GM23248 (cell line): Measurements from ENCODE around the gene PFKFB2. TPM values are rescaled to one million over a fixed set of nuclear protein-coding genes. Genes with fewer than 3 reads are reported as not detected.

Source experiments
- DNase-seq: peaks from one replicate; pipeline ENCODE4 v3.0.0-alpha.2; 2015
- H2AFZ ChIP-seq: fragments of 200-600 bp; sonication (generic); 2 replicates; pipeline ENCODE4 v1.6.1; 2016; ENCODE audit warnings: antibody characterized with exemption
- H3F3A ChIP-seq: fragments of 200-600 bp; sonication (generic); 2 replicates; pipeline ENCODE4 v1.6.1; 2016; ENCODE audit warnings: mild to moderate bottlenecking, antibody characterized with exemption, mixed run types; ENCODE audit not compliant: insufficient read depth
- H3K27ac ChIP-seq: fragments of 200-600 bp; sonication (generic); 2 replicates; pipeline ENCODE4 v1.5.1; 2016; ENCODE audit warnings: mild to moderate bottlenecking
- H3K27me3 ChIP-seq: fragments of 200-600 bp; sonication (generic); replicated peaks from 2 replicates; pipeline ENCODE4 v1.6.1; 2016; ENCODE audit warnings: mild to moderate bottlenecking; ENCODE audit not compliant: insufficient read depth
- H3K36me3 ChIP-seq: fragments of 200-600 bp; sonication (generic); 2 replicates; pipeline ENCODE4 v1.6.1; 2016; ENCODE audit warnings: low read depth, mild to moderate bottlenecking
- H3K4me1 ChIP-seq: fragments of 200-600 bp; sonication (generic); 2 replicates; pipeline ENCODE4 v1.6.1; 2016; ENCODE audit warnings: mild to moderate bottlenecking; ENCODE audit not compliant: insufficient read depth
- H3K4me2 ChIP-seq: fragments of 200-600 bp; sonication (generic); one replicate; pipeline ENCODE4 v1.6.1; 2016; ENCODE audit warnings: mild to moderate bottlenecking; ENCODE audit not compliant: unreplicated experiment
- H3K4me3 ChIP-seq: fragments of 200-600 bp; sonication (generic); 2 replicates; pipeline ENCODE4 v1.5.1; 2016; ENCODE audit warnings: mild to moderate bottlenecking
- H3K79me2 ChIP-seq: fragments of 200-600 bp; sonication (generic); 2 replicates; pipeline ENCODE4 v1.6.1; 2016; ENCODE audit warnings: mild to moderate bottlenecking; ENCODE audit not compliant: insufficient read depth
- H3K9ac ChIP-seq: fragments of 200-600 bp; sonication (generic); 2 replicates; pipeline ENCODE4 v1.6.1; 2016; ENCODE audit warnings: mild to moderate bottlenecking
- H3K9me2 ChIP-seq: fragments of 200-600 bp; sonication (generic); 2 replicates; pipeline ENCODE4 v1.6.1; 2016; ENCODE audit warnings: mixed run types, mild to moderate bottlenecking, moderate library complexity; ENCODE audit not compliant: insufficient read depth
- H3K9me3 ChIP-seq: fragments of 200-600 bp; sonication (generic); one replicate; pipeline ENCODE4 v1.6.1; 2017; ENCODE audit warnings: low read depth
- H4K20me1 ChIP-seq: fragments of 200-600 bp; sonication (generic); 2 replicates; pipeline ENCODE4 v1.6.0; 2016; ENCODE audit not compliant: insufficient read depth
- EZH2 ChIP-seq: fragments of 200-600 bp; sonication (generic); IDR thresholded peaks from 2 replicates; pipeline ENCODE4 v1.6.1; 2018; ENCODE audit warnings: antibody characterized with exemption, mild to moderate bottlenecking; ENCODE audit not compliant: insufficient read depth, poor library complexity, severe bottlenecking
- EZH2phosphoT487 ChIP-seq: fragments of 200-600 bp; sonication (generic); IDR thresholded peaks from 2 replicates; pipeline ENCODE4 v1.6.1; 2018; ENCODE audit warnings: antibody characterized with exemption, moderate library complexity, mild to moderate bottlenecking, low read depth; ENCODE audit not compliant: insufficient read depth
- WGBS, 2 experiments: methylation state at CpG; one replicate each; pipeline ENCODE4 v1.1.6; 2015 to 2017; ENCODE audit warnings: low lambda C conversion rate in 2 of 2, low coverage in 1 of 2; ENCODE audit errors: missing lambda C conversion rate in 2 of 2; 5-methylcytosine and 5-hydroxymethylcytosine counted together
- in situ Hi-C: fragments of 300-500 bp; cut with MboI; formaldehyde crosslinking; loops from 2 replicates; pipeline ENCODE4 v1.15.0; 2020
- polyA plus RNA-seq: library from polyadenylated mRNA; unstranded; fragments of >200 nt; fragmentation: Nextera tagmentation; extraction: Ambion mirVana; gene quantifications from 2 replicates; pipeline ENCODE4 v1.2.1, GENCODE V29; 2016
- total RNA-seq: library from RNA; depleted of rRNA; stranded (reverse); fragments of >200 nt; shearing (Covaris generic); gene quantifications from 2 replicates; pipeline ENCODE4 v1.2.3, GENCODE V29; 2014

PFKFB2 gene
- total and polyA plus RNA-seq, 2 experiments from 2014 or later, result 1.6 to 4.2 TPM

- H4K20me1 ChIP-seq, result no peaks in the 10 kb centered on the region
- peak overlapping the region; percentile 3 for H3K4me2 ChIP-seq
- 33 to 52% methylated on average over 4 of the region's 4 CpGs for WGBS, 2 experiments
Measured at GRCh38 chr1:207020709-207021107, 32.4 kb upstream of the PFKFB2 start.

GRCh38 chr1:207021139-207021861 lies 31.8 kb upstream of the PFKFB2 start:
- H3K4me1 ChIP-seq, result peaks cover 34% of the 10 kb centered on the region
- no peaks in the 10 kb centered on the region for H3K79me2 ChIP-seq
- H3K4me2 ChIP-seq, result no peak overlapping the region
- H2AFZ ChIP-seq, result no peak overlapping the region
- H4K20me1 ChIP-seq, result no peaks in the 10 kb centered on the region
- no peak overlapping the region for H3K27ac ChIP-seq
- H3K36me3 ChIP-seq, result no peaks in the 10 kb centered on the region
- no peak for DNase-seq
- TF ChIP-seq EZH2 (no peak), EZH2phosphoT487 (no peak)
- H3K27me3 ChIP-seq, result no peaks in the 10 kb centered on the region
- no peak overlapping the region for H3K4me3 ChIP-seq
- H3F3A ChIP-seq, result peaks cover 13% of the 10 kb centered on the region
- in situ Hi-C loops, result no loop called here
- no peaks in the 10 kb centered on the region for H3K9me3 ChIP-seq
- no peaks in the 10 kb centered on the region for H3K9me2 ChIP-seq
- H3K9ac ChIP-seq, result no peak overlapping the region
- 82 to 86% methylated on average over 8 of the region's 8 CpGs for WGBS, 2 experiments

More at GRCh38 chr1:207020709-207021107, 32.4 kb upstream of the PFKFB2 start:
- Histone ChIP-seq H3F3A (peaks cover 7% of the 10 kb centered on the region), H3K27me3 (no peaks in the 10 kb centered on the region), H3K4me3 (no peak overlapping the region), H3K9me3 (no peaks in the 10 kb centered on the region), H3K27ac (no peak overlapping the region), H3K9me2 (no peaks in the 10 kb centered on the region), H2AFZ (no peak overlapping the region), H3K79me2 (no peaks in the 10 kb centered on the region), H3K9ac (no peak overlapping the region), H3K36me3 (no peaks in the 10 kb centered on the region), H3K4me1 (peaks cover 32% of the 10 kb centered on the region)
- in situ Hi-C loops, result no loop called here
- DNase-seq, result peak; percentile 43
- no peak for TF ChIP-seq EZH2
- TF ChIP-seq EZH2phosphoT487, result no peak

DNA sequence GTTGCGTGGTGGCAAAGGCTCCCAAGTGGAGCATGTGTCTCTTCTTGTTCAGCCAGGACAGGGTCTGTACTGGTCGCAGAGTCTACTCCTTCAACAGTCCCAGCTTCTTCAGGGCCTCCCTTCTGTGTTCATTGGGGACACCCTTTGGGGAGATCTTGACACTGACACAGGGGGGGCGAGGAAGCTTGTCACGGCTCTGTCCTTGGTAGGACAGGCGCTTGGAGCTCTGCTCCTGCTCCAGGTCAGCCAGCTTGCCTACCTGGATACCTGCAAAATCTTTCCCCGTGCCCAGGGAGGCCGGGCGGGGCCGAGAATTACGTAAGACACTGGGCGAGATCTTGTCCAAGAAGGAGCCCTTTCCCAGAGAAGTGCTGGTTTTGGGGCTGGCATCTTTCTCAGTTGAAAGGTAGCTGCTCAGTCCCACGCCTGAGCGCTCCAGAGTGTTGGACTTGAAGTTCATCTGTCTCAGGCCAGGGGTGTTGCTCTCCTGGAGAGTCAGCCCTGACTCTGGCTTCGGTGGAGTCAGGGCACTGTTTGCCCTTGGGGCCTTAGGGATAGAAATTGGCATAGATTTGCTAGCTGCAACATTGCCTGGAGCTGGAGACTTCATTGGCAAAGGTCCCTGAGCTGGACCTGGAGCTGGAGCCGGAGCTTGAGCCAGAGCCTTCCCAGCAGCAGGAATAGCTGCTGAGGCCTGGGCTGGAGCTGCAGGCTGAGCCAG lies 31.0 kb upstream of the PFKFB2 start:
- TF ChIP-seq EZH2phosphoT487, result no peak
- no peak for TF ChIP-seq EZH2
- WGBS, 2 experiments, result 89 to 90% methylated on average over 15 of the region's 15 CpGs
- H3K4me2 ChIP-seq, result no peak overlapping the region
- H3K79me2 ChIP-seq, result no peaks in the 10 kb centered on the region
- no peaks in the 10 kb centered on the region for H4K20me1 ChIP-seq
- H3K9me3 ChIP-seq, result no peaks in the 10 kb centered on the region
- no peak overlapping the region for H3K9ac ChIP-seq
- H3K4me3 ChIP-seq, result no peak overlapping the region
- no peak for DNase-seq
- H3K27me3 ChIP-seq, result no peaks in the 10 kb centered on the region
- H3K4me1 ChIP-seq, result peaks cover 41% of the 10 kb centered on the region
- H3K27ac ChIP-seq, result no peak overlapping the region
- H3K9me2 ChIP-seq, result no peaks in the 10 kb centered on the region
- in situ Hi-C loops, result no loop called here
- H3K36me3 ChIP-seq, result no peaks in the 10 kb centered on the region
- no peak overlapping the region for H2AFZ ChIP-seq
- peaks cover 16% of the 10 kb centered on the region for H3F3A ChIP-seq

DNA sequence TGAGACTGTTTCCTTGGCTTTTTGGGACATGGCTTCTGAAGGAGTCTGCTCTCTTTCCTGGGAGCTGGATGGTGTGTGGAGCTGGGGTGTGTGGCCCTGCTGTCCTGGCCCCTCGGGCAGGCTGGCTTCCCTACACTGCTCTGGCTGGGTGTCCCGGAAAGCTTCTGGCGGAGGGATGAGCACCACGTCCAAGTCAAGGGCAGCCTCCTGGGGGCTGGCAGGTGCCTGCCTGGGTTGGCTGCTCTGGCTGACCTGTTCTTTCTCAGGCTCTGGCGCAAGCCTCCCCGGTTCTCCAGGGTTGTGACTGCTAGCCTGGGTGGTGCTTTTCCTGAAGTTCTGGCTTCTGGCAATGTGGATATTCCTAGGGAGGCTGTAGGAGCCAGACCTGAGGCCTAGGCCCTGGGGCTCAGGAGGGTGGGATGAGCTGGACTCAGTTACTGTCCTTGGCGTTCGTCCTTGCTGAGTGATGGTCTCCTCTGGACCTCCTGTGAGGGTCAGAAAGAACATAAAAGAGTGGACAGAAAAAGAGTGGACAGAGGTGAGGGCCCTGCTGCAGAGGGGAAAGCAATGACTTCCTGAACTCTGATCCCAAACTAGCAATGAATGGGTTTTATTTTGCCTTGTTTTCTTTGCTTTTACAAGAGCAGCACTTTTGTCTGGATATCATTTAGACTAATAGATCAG lies 29.9 kb upstream of the PFKFB2 start:
- H3K27me3 ChIP-seq, result no peaks in the 10 kb centered on the region
- no peaks in the 10 kb centered on the region for H3K9me2 ChIP-seq
- DNase-seq, result no peak
- WGBS, 2 experiments, result 94 to 95% methylated on average over 8 of the region's 8 CpGs
- H3K27ac ChIP-seq, result no peak overlapping the region
- no peak overlapping the region for H3K4me2 ChIP-seq
- TF ChIP-seq EZH2 (no peak), EZH2phosphoT487 (no peak)
- H3F3A ChIP-seq, result peaks cover 16% of the 10 kb centered on the region
- in situ Hi-C loops, result no loop called here
- no peak overlapping the region for H3K9ac ChIP-seq
- no peak overlapping the region for H3K4me3 ChIP-seq
- no peaks in the 10 kb centered on the region for H3K36me3 ChIP-seq
- peaks cover 40% of the 10 kb centered on the region for H3K4me1 ChIP-seq
- H3K9me3 ChIP-seq, result no peaks in the 10 kb centered on the region
- no peaks in the 10 kb centered on the region for H3K79me2 ChIP-seq
- H4K20me1 ChIP-seq, result no peaks in the 10 kb centered on the region
- H2AFZ ChIP-seq, result no peak overlapping the region
